NCI-H187 (cell line): Measurements from ENCODE around the gene SEC61B.
"Not testable (repeated sequence)": the region's sequence is repeated elsewhere in the genome, so short reads cannot be mapped to it uniquely, and the experiment has no call there.

ENCODE experiments used
- DNase-seq, 2 experiments: peaks; one replicate each; lab custom pipeline; 2025; lab: John Stamatoyannopoulos, UW

Gene SEC61B

DNA sequence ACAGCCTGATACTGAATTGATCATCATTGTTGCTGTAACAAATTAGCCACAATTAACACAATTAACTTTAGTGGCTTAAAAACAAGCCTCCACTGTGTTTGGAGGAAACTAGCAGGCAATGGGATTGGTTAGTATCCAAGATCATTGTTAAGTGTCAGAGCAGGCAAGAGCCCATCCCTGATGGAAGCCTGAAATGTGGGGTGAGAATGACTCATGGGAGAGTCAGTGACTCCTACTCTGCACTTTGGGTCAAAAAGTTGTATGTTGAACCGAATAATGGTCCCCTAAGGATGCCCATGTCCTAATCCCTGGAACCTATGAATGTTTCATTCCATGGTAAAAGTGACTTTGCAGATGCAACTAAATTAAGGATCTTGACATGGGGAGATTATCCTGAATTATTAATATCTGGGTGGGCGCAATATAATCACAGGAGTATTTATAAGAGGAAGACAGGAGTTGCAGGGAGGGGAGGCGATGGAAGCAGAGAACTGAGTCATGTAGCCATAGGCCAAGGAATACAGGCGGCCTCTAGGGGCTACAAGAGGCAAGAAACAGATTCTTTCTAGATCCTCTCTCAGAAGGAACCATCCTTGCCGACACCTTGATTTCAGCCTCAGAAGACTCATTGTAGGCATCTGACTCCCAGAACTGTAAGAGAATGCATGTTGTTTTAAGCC, 29.2 kb upstream of the SEC61B start:
- no peak for DNase-seq

DNA sequence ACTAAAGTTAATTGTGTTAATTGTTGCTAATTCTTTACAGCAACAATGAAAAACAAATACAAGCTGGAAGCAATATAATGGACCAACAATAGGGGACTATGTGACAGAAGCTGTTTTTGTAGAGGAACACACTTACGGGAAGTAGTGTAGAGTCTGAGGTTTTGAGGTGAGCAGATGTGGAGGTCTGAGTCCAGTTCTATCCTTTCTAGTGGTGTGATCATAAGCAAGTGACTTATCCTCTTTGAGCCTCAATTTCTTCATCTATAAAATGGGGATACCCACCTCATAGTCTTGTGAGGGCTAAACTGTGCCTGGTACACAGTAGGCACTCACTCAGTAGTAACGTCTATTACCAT, 28.6 kb upstream of the SEC61B start:
- no peak for DNase-seq

DNA sequence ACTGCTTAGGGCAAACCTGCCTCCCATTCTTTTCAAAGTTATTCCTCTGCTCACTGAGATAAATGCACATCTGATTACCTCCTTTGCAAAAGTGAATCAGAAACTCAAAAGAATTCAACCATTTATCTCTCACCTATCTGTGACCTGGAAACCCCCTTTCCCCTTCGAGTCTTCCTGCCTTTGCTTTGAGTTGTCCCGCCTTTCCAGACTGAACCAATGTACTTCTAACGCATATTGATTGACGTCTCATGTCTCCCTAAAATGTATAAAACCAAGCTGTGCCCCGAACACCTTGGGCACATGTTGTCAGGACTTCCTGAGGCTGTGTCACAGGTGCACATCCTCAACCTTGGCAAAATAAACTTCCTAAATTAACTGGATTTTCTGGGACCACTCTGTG, 25.6 kb upstream of the SEC61B start:
- DNase-seq: not testable (repeated sequence)

DNA sequence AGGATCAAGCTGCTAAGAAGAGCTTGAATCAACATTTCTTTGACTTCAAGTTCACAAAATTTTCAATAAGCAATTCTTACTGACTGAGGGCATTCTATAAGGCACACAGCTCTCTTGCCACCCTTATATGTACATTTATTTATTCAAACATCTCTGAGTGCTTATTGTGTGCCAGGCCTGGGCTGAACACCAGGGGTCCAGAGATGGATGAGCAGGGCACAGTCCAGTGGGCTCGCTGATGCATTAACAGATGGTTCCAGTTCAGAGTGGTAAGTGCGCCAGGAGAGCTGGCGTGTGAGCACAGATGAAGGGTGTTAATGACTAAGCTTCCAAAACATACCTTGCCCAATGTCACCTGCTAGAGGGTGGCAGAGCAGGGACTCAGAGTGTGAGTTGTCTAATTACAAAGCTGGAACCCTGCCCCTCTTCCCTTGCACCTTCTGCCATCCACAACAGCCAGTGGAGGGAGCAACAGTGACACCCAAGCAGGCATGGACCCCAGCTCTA, 24.9 kb upstream of the SEC61B start:
- DNase-seq: no peak

DNA sequence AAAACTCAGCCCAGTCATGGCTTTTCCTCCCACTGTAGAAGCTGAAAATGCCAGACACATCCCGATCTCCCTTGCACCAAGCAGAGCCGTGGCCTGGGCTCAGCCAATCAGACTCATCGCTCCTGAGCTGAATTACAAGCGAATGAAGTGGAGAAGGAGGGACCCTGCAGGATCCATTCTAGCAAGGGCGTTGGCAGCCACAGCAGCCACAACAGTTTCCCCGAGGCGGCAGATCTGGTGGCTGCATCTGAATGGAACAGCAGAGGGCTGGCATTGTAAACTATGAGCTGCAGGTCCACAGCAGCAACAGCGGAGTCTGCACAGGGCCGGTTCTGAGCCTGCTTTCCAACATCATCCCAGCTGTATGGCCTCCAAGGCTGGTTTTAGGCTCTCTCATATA, 24.1 kb upstream of the SEC61B start:
- no peak for DNase-seq

DNA sequence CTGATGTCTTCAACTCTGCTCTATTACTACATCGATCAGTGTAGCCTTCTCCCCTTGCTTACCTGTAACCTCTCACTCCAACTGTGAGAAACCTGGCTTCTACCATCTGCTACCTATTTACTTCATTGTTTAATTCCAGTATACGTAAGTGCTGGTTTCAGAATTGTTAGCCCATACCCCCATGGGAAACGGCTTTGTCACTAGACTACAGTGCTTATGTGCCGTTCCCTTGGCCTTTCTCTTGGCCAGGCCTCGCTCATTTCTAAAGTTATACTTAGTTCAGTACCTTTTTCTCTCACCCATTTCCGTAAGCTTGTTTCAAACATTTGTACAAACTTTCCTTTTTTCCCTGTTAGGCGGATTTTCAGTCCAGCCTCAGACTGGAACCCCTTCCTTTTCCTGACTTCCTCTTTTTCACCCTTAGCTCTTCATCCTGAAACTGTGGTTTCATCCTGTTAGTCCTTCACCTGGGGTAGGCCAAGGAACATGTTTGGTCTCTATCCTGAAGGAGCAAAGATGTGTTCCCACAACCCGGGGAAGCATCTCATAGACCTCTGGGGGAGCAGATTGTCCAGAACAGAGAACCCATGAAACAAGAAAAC, 22.0 kb upstream of the SEC61B start:
- no peak for DNase-seq

DNA sequence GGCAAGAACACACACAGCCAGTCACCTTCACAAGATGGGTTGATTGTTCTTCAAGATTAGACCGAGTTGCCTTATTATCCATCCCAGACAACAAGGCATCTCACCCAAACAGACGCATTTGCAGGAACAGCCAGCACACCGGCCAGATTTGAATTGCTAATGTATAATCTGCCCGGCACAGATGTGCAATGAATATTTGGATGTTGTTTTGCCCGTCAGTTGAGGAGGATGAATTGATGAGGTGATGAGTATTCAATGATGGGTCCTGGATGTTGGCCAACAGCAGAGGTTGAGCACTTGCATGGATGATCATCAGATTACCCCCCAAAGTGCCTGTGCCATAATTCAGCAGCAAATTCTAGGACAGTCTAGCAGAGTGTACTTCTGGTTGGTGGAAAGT, 20.5 kb upstream of the SEC61B start:
- DNase-seq: no peak

DNA sequence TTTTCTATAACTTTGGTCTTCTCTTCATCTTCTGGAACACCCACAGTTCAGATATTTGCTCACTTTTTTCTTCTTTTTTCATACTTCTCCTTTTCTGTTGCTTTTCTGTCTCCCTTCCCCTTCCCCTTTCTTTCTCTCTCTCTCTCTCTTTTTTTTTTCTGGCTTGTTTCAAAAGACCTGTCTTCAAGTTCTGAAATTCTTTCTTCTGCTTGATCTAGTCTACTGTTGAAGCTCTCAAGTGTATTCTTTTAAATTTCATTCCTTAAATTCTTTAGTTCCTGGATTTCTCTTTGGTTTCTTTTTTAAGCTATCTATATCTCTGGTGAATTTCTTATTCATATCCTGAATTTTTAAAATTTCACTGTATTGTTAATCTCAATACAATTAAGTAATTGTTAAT, 11.5 kb upstream of the SEC61B start:
- DNase-seq: no peak

DNA sequence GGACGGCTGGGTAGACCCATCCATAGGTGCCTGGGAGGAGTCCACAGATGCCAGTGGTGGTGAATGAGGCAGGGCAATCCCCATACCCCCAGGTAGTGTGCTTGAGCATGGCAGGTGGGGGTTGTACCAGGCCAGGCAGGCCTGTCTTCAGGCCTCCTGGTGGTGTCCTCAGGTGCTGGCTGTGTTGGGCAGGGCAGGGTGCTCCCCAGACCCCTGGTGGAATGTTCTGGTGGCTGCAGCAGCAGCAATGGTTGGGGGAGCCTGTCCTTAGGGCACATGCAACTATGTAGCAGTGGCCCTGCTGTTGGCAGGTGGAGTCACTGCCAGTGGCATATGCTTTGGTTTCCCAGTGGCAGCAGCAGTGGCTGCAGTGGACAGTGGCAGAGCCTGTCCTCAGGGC, 10.3 kb upstream of the SEC61B start:
- DNase-seq: no peak

DNA sequence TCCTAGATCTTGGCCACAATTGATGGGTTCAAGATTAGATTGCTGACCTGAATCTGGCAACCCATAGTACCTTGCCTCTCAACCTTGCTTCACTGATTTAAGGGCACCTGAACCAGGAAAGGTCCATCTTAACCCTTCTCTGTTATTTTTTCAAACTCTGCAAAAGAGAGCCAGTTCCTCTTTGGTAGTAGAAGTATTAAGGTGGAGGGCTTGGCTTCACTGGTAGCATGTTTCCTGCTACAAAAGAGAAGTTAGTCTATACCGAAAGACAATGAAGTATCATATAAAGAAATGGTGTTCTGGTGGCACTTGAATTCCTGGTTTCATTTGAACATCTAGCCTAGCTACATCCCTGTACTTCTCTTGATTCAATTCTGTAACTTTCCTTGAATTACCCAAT, 8.9 kb upstream of the SEC61B start:
- DNase-seq: no peak

DNA sequence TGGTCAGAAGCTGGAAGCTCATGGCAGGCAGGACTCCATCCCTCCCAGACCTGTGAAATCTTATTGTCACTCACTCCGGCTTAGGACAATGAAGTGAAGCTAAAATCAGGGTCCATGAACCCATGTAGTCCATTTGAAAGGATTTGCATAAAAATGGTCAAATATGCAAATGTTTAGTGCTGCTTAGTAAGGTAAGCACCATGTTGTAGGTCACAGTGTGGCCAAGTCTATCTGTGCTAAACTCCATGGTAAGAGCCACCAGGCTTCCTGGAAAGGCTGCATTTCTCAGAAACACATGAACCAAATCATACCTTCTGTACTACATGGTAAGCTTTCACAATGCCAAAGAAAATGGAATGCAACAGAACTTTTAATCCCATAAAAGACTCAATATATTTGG, 6.0 kb upstream of the SEC61B start:
- DNase-seq: no peak

DNA sequence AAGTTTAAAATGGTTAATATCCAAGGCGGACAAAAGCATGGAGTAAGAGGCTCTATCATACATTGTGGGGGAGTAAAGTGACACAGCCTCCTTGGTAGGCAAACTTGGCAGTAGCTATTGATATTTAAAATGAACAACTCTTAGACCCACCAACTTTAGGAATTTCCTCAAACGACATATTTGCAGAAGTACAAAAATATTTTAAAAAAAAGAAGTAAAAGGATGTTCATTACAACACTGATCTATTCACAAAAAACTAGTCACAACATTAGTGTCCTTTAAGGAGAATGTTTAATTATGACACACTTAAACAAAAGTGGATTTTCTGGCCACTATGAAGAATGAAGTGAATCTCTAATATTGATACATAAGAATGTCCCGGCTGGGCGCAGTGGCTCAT, 2.1 kb upstream of the SEC61B start:
- DNase-seq: no peak

DNA sequence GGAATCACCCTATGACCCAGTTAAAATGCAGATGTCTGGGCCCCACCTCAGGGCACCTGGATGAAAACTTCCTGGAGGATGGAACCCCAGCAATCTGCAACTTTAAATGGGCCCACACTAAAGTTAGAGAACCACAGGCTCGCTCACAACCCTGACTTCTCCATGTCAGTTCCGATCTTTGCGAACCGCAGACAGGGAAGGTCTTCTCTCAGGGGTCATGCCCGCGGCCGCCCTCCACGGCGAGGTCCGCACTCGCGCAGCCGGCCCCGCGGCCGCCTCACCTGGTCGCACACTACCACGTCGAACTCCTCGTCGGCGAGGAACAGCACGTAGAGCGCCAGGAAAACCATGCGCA, 839 bp upstream of the SEC61B start:
- no peak for DNase-seq

DNA sequence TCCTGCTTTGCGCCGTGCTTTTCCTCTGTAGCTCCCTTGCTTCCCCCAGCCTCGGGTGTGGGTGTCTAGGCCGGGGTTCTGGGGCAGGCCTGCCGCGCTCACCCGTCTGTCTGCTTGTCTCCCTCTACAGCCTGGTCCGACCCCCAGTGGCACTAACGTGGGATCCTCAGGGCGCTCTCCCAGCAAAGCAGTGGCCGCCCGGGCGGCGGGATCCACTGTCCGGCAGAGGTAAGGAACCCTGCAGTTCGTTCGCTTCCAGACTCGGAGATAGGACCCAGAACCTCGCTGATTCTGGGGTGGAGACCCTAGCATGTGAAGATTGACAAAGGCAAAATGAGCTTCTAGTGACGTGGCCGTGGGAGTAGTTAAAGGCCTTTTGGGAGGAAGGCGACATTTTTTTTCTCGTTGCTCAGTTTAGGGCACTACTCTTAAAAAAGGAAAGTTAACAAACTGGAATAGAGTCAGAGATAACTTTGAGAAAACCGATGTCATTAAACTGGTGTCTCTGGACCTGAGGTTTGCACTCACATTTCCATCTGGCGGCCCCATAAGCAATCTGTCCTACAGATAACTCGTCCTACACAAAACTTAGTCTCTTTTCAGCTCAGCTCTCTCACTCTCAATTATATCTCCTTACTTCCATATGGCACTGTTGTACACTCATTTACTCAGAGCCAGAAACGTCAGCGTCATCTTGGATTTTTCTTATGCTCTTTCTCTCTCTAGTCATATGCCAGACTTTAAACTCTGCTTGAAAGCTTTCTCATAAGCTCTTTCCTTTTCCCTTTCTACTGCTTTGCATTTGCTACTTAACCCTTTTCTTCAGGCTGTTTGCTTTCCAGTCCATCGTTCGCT, 561 bp downstream of the SEC61B start:
- no peak for DNase-seq

DNA sequence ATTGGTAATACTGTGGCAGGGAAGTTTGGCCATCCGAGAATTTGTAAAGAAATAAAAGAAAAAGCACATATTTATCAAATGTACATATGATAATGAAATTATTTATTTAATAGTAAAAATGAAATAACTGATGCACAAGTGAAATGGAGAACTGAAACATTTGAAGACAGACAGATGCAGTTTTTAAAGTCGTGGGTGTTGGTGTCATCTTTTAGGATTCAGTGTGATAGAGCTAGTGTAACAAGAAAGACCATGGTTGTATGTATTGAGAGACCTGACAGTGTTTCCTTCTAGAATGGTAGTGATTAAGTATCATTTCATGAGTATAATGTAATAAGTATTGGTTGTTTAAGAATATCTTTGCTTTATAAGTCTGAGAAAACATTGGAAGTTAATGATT, 2.4 kb downstream of the SEC61B start:
- no peak for DNase-seq

DNA sequence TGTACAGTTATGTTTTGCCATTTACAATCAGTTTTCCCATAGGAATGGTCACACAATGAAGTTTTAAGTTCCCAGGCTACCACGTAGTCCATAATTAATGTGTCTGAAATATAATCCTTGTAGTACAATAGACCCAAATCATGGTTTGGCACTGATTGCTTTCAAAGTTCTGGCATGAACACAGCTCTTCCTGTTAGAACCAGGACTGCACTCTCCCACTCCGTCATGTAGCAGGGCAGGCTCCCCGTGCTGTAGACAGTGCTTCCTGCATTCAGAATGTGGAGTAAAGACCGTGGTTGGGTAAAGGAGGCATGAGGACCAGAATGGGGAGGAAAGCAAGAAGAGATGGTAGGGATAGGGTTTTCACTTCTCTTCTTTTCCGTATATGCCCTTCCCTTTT, 4.0 kb downstream of the SEC61B start:
- no peak for DNase-seq

DNA sequence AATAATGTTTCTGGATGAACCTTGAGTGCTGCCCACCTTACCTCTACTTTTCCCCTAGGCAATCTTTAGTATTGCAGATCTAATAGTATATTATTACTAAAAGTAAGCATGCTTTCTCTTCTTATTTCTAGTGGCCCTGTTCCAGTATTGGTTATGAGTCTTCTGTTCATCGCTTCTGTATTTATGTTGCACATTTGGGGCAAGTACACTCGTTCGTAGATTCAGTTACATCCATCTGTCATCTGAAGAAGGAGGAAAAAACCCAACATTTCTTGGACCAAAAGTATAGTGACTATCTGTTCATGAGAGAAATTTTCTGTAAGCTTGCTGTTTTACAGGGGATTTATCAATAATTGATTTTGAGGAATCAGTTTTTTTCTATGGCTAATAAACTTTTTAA, 8.1 kb downstream of the SEC61B start:
- DNase-seq: no peak

DNA sequence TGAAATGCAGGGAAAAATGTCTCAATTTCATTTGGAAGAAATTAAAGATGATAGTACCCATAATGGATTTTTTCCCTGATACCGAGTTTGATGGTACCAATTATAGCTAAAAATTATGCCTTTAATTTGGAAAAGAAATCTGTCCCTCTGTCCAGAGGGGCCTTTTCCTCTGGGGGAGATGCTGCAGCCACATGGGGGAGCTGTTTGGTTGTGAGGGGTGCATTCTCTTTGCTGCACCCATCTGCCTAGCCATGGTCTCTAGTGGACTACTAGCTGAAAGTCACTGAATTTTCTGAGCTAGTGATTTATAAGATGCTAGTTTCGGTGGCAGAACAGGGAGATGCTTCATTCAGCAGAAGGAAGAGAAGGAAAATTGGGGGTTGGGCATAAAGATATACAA, 9.6 kb downstream of the SEC61B start:
- no peak for DNase-seq

DNA sequence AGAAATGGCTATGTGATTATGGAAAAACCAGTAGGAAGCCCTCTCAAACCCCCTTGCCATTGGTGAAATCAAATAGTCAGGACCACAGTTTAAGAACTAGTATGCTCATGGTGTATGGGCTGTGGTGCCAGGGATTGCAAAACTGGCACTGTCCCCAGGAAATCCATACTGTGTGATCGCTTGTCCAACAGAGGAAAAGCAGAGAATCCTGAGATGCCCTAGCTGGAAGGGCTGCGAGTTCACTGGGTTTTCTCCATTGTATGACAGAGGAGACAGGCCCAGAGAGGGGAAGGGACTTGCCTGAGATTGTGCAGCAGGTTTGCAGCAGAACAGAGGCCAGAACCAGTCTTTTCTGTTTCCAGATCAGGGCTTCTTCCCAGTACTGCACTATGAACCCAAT, 12.5 kb downstream of the SEC61B start:
- DNase-seq: no peak

DNA sequence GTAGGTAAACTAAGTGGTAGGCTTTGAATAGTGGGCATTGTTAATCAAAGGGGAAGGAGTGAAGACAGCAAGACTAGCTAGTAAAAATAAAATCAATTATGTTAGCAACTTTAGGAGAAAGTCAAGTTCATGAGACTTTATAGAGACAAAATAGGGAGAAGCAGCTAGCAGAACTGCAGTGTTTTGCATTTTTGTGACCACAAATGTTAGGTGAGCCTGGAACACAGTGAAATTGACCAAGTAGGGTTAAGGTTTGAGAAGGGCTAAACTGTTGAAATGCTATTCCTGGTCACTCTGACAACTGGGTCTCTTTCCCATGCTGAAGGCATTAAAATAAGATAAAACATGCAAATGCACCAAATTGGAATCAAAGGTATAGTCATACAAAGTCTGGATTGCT, 13.0 kb downstream of the SEC61B start:
- no peak for DNase-seq

DNA sequence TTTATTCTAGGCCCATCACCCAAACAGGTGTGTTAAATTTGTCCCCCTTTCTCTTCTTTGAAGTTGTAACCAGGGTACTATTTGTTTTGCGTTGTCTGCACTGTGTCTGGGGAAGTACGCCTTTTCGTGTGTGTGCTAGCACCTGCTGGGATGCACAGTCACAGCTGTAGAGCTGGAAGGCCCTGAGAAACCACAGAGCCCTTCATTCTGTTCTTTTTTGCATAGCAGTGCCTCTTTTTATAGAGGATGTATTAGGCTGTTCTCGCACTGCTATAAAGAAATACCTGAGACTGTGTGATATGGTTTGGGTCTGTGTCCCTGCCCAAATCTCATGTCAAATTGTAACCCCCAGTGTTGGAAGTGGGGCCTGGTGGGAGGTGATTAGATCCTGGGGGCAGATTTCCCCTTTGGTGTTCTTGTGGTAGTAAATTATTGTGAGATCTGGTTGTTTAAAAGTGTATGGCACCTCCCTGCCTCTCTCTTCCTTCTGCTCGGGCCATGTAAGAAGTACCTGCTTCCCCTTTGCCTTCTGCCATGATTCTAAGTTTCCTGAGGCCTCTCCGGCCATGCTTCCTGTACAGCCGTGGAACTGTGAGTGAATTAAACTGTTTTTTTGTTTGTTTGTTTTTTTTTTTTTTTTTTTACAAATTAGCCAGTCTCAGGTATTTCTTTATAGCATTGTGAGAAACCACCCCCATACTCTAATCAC, 14.0 kb downstream of the SEC61B start:
- no peak for DNase-seq

DNA sequence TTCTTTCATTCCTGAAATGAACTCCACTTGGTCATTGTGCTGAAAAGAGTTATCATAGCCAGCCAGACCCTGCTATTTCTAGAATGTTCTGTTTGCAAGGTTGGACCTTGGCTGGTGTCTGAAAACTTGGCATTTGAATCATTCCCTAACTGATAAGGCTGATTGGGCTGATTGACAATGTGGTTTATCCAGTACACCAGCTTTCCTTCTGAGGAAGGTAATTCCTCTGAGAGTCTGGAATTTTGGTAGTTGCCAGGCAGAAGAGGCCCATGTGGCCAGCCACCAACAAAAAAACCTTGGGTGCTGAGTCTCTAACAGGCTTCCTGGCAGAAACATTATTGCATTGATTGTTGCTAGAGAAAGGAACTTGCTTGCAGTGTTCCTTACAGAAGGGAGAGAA, 15.3 kb downstream of the SEC61B start:
- DNase-seq: no peak

DNA sequence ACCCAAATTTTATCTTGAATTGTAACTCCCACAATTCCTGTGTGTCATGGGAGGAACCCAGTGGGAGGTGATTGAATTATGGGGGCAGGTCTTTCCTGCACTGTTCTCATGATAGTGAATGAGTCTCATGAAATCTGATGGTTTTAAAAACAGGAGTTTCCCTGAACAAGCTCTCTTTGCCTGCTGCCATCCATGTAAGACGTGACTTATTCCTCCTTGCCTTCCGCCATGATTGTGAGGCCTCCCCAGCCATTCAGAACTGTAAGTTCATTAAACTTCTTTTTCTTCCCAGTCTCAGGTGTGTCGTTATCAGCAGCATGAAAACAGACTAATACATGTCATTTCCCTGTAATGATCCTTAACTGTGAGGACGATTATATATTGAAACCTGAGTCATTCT, 15.8 kb downstream of the SEC61B start:
- not testable (repeated sequence) for DNase-seq
